ENCODE results near the gene ADAMTS3. TPM values are rescaled to one million over a fixed set of nuclear protein-coding genes. Genes with fewer than 3 reads are reported as not detected.
"Not testable (repeated sequence)": the region's sequence is repeated elsewhere in the genome, so short reads cannot be mapped to it uniquely, and the experiment has no call there.

ADAMTS3 gene
- total and polyA plus RNA-seq, 8 donors: 0.08 to 0.47 (median 0.15) TPM

DNA sequence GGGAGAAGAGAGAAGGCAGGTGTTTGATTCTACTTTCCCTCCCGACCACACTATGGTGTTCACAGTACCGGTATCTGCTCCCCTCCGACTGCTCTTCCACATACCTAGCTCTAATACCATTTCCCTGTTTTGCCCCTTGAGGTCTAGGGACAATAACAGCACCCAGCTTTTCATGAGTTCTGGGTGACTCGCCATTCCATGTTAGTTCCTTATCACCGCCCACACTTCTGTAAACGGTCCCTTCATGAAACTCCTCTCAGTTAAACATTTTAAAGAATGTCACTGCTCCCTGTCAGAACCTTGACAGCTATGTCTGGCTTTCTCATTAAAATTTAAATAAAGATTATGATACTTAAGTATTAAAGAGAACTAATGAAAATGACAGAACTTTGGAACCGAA, 136.7 kb downstream of the ADAMTS3 start:
- no peak for FAIRE-seq
- H3K27ac ChIP-seq: no peak overlapping the region
- TF ChIP-seq, protein P1, sequence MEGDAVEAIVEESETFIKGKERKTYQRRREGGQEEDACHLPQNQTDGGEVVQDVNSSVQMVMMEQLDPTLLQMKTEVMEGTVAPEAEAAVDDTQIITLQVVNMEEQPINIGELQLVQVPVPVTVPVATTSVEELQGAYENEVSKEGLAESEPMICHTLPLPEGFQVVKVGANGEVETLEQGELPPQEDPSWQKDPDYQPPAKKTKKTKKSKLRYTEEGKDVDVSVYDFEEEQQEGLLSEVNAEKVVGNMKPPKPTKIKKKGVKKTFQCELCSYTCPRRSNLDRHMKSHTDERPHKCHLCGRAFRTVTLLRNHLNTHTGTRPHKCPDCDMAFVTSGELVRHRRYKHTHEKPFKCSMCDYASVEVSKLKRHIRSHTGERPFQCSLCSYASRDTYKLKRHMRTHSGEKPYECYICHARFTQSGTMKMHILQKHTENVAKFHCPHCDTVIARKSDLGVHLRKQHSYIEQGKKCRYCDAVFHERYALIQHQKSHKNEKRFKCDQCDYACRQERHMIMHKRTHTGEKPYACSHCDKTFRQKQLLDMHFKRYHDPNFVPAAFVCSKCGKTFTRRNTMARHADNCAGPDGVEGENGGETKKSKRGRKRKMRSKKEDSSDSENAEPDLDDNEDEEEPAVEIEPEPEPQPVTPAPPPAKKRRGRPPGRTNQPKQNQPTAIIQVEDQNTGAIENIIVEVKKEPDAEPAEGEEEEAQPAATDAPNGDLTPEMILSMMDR (IDR thresholded peaks at IDR 0.05): no peak
- no peaks in the 10 kb centered on the region for H3K36me3 ChIP-seq
- no peaks in the 10 kb centered on the region for H3K27me3 ChIP-seq
- H3K4me3 ChIP-seq: no peak overlapping the region
- no peak for ATAC-seq
- 68 to 74% methylated on average over 7 of the region's 7 CpGs for WGBS, 2 donors
- no peaks in the 10 kb centered on the region for H3K9me3 ChIP-seq
- H3K4me1 ChIP-seq: no peaks in the 10 kb centered on the region
- DNase-seq: no peak
- intact Hi-C loops (cut with DNase I): no loop called here

DNA sequence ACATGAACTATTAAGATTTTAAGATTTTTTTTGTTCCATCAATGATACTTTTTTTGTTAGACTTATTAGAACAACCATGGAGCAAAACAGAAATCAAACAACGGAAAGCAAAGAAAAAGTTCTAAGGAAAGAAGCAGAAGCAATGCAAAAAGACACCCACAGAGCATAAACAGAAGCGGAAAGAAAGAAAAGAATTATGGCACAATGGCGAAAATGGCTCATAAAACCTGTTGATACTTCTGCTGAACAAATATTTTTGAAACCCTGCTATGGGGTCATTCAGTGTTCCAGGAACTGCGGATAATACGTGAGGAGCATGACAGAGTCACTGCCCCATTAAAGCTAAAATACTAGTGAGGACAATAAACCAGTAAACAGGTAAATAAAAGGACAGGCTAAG, 138.0 kb downstream of the ADAMTS3 start:
- no peak for FAIRE-seq
- ATAC-seq: no peak
- H3K4me1 ChIP-seq: no peaks in the 10 kb centered on the region
- H3K27ac ChIP-seq: no peak overlapping the region
- H3K4me3 ChIP-seq: no peak overlapping the region
- 84 to 86% methylated on average over 5 of the region's 5 CpGs for WGBS, 2 donors
- intact Hi-C loops (cut with DNase I): no loop called here
- TF ChIP-seq, protein P1 (IDR thresholded peaks at IDR 0.05): no peak
- H3K9me3 ChIP-seq: no peaks in the 10 kb centered on the region
- no peaks in the 10 kb centered on the region for H3K36me3 ChIP-seq
- H3K27me3 ChIP-seq: no peaks in the 10 kb centered on the region
- no peak for DNase-seq

DNA sequence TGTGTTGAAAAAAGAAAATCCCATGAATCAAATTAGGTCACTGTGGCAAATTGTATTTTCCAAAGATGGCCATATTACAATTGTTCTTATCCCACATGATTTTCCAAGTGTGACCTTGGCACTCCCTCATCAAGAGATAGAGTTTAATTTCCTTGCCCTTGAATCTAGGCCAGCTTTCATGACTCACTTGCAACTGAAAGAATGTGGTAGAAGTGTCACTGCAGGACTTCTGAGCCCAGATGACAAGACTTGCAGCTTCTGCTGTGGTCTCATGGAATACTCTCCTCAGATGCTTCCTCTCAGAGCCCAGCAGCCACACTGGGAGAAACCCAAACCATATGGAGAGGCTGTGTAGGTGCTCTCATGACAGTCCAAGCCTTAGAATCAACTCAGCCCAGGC, 139.0 kb downstream of the ADAMTS3 start:
- ATAC-seq: no peak
- no peak for FAIRE-seq
- Histone ChIP-seq H3K9me3 (no peaks in the 10 kb centered on the region), H3K27ac (no peak overlapping the region), H3K27me3 (no peaks in the 10 kb centered on the region), H3K4me1 (no peaks in the 10 kb centered on the region), H3K4me3 (no peak overlapping the region), H3K36me3 (no peaks in the 10 kb centered on the region)
- intact Hi-C loops (cut with DNase I): no loop called here
- TF ChIP-seq, protein P1 (IDR thresholded peaks at IDR 0.05): no peak
- DNase-seq: no peak

DNA sequence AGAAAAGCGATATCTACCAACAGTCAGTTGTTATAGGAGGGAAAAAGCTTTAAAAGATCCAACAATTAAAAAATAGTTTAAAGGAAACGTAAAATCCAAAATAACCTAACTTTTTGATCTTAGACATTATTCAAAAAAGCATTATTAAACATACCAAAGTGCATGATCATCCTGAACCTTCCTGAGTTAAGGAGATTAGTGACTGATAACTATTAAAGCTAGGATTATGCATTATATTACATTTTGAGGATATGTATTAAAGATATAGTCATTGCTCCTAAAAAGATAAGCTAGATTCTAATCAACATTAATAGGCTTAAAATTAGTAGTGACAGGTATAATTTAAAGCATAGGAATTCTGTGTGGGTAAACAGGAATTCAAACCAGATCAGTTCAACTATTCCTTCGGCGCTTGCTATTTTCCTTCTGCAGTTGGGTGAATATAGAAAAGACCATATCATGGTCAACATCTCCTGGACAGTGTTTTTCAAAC, 139.6 kb downstream of the ADAMTS3 start:
- no peaks in the 10 kb centered on the region for H3K27me3 ChIP-seq
- H3K36me3 ChIP-seq: no peaks in the 10 kb centered on the region
- ATAC-seq (no peak), FAIRE-seq (no peak), DNase-seq (no peak)
- no peak overlapping the region for H3K27ac ChIP-seq
- TF ChIP-seq, protein P1 (IDR thresholded peaks at IDR 0.05): no peak
- H3K9me3 ChIP-seq: no peaks in the 10 kb centered on the region
- intact Hi-C loops (cut with DNase I): no loop called here
- H3K4me3 ChIP-seq: no peak overlapping the region
- 92 to 93% methylated on average over 4 of the region's 4 CpGs for WGBS, 2 donors
- no peaks in the 10 kb centered on the region for H3K4me1 ChIP-seq

DNA sequence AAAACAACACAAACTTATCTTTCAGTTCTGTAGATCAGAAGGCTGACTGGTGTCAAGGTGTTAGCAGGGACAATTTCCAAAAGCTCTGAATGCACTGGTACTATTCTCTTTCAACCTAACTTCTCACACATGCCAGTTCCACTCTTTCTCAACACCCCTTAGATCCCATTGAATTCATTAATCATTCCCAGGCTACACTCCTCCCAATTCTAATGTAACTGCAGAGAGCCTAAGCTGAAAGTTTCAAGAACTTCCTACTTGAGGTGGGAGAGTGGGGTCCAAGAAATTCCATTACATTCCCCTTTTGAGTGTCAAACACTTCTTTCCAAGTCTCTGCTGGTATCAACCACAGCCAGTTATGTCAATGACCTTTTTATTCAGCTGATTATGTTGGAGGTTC, 142.0 kb downstream of the ADAMTS3 start:
- no peak overlapping the region for H3K4me3 ChIP-seq
- H3K27ac ChIP-seq: no peak overlapping the region
- ATAC-seq: no peak
- TF ChIP-seq, protein P1 (IDR thresholded peaks at IDR 0.05): no peak
- intact Hi-C loops (cut with DNase I): no loop called here
- no peaks in the 10 kb centered on the region for H3K27me3 ChIP-seq
- FAIRE-seq: no peak
- DNase-seq: no peak
- H3K4me1 ChIP-seq: no peaks in the 10 kb centered on the region
- no peaks in the 10 kb centered on the region for H3K36me3 ChIP-seq
- H3K9me3 ChIP-seq: no peaks in the 10 kb centered on the region

DNA sequence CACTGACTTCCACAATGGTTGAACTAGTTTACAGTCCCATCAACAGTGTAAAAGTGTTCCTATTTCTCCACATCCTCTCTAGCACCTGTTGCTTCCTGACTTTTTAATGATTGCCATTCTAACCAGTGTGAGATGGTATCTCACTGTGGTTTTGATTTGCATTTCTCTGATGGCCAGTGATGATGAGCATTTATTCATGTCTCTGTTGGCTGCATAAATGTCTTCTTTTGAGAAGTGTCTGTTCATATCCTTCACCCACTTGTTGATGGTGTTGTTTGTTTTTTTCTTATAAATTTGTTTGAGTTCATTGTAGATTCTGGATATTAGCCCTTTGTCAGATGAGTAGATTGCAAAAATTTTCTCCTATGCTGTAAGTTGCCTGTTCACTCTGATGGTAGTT, 143.1 kb downstream of the ADAMTS3 start:
- H3K27me3 ChIP-seq; H3K36me3 ChIP-seq; H3K27ac ChIP-seq; FAIRE-seq; intact Hi-C loops (cut with DNase I); ATAC-seq; H3K9me3 ChIP-seq; H3K4me1 ChIP-seq; H3K4me3 ChIP-seq; DNase-seq: not testable (repeated sequence)
